Measurements from ENCODE around the gene TPSB2. TPM values are rescaled to one million over a fixed set of nuclear protein-coding genes. Genes with fewer than 3 reads are reported as not detected.
"Not testable (repeated sequence)": the region's sequence is repeated elsewhere in the genome, so short reads cannot be mapped to it uniquely, and the experiment has no call there.

Gene TPSB2
- total RNA-seq, 1 donor from 2014 or later = not detected

GRCh38 chr16:1276580-1276878 lies 46.5 kb upstream of the TPSB2 start:
- H3K4me3 Mint-ChIP-seq (ENCODE audit: unreplicated experiment) = no peak overlapping the region
- no peak for TF ChIP-seq CTCF (IDR thresholded peaks at IDR 0.05; ENCODE audit: unreplicated experiment)
- no peaks in the 10 kb centered on the region for H3K9me3 Mint-ChIP-seq (ENCODE audit: unreplicated experiment)
- H3K36me3 Mint-ChIP-seq (ENCODE audit: low read depth, unreplicated experiment) = peaks cover 8% of the 10 kb centered on the region
- H3K27ac Mint-ChIP-seq (ENCODE audit: unreplicated experiment) = no peak overlapping the region
- no peaks in the 10 kb centered on the region for H3K4me1 Mint-ChIP-seq (ENCODE audit: unreplicated experiment)
- no peak for DNase-seq (ENCODE audit: low spot score)
- H3K27me3 Mint-ChIP-seq (ENCODE audit: unreplicated experiment) = peaks cover 11% of the 10 kb centered on the region

- Mint-ChIP-seq H3K4me1 (ENCODE audit: unreplicated experiment) (no peaks in the 10 kb centered on the region), H3K36me3 (ENCODE audit: low read depth, unreplicated experiment) (peaks cover 8% of the 10 kb centered on the region), H3K27me3 (ENCODE audit: unreplicated experiment) (peaks cover 6% of the 10 kb centered on the region), H3K9me3 (ENCODE audit: unreplicated experiment) (no peaks in the 10 kb centered on the region), H3K27ac (ENCODE audit: unreplicated experiment) (no peak overlapping the region), H3K4me3 (ENCODE audit: unreplicated experiment) (peak overlapping the region; percentile 56)
- TF ChIP-seq CTCF (IDR thresholded peaks at IDR 0.05; ENCODE audit: unreplicated experiment) = no peak
- DNase-seq (ENCODE audit: low spot score) = no peak
Observed at GRCh38 chr16:1275791-1276579, 46.0 kb upstream of the TPSB2 start.

GRCh38 chr16:1274767-1275166 lies 44.8 kb upstream of the TPSB2 start:
- TF ChIP-seq CTCF (IDR thresholded peaks at IDR 0.05; ENCODE audit: unreplicated experiment) = no peak
- Mint-ChIP-seq H3K27me3 (ENCODE audit: unreplicated experiment) (peaks cover 8% of the 10 kb centered on the region), H3K4me1 (ENCODE audit: unreplicated experiment) (no peaks in the 10 kb centered on the region), H3K27ac (ENCODE audit: unreplicated experiment) (no peak overlapping the region), H3K36me3 (ENCODE audit: low read depth, unreplicated experiment) (peaks cover 8% of the 10 kb centered on the region), H3K9me3 (ENCODE audit: unreplicated experiment) (no peaks in the 10 kb centered on the region), H3K4me3 (ENCODE audit: unreplicated experiment) (no peak overlapping the region)
- no peak for DNase-seq (ENCODE audit: low spot score)

GRCh38 chr16:1273816-1274215 lies 43.8 kb upstream of the TPSB2 start:
- Mint-ChIP-seq H3K4me3 (ENCODE audit: unreplicated experiment) (no peak overlapping the region), H3K36me3 (ENCODE audit: low read depth, unreplicated experiment) (peaks cover 8% of the 10 kb centered on the region), H3K27me3 (ENCODE audit: unreplicated experiment) (peaks cover 8% of the 10 kb centered on the region), H3K27ac (ENCODE audit: unreplicated experiment) (no peak overlapping the region), H3K9me3 (ENCODE audit: unreplicated experiment) (no peaks in the 10 kb centered on the region), H3K4me1 (ENCODE audit: unreplicated experiment) (no peaks in the 10 kb centered on the region)
- no peak for TF ChIP-seq CTCF (IDR thresholded peaks at IDR 0.05; ENCODE audit: unreplicated experiment)
- no peak for DNase-seq (ENCODE audit: low spot score)

- Mint-ChIP-seq H3K36me3 (ENCODE audit: low read depth, unreplicated experiment) (peaks cover 8% of the 10 kb centered on the region), H3K4me3 (ENCODE audit: unreplicated experiment) (peak overlapping the region; percentile 13), H3K9me3 (ENCODE audit: unreplicated experiment) (no peaks in the 10 kb centered on the region), H3K27me3 (ENCODE audit: unreplicated experiment) (peaks cover 8% of the 10 kb centered on the region), H3K27ac (ENCODE audit: unreplicated experiment) (no peak overlapping the region), H3K4me1 (ENCODE audit: unreplicated experiment) (no peaks in the 10 kb centered on the region)
- DNase-seq (ENCODE audit: low spot score) = no peak
- TF ChIP-seq CTCF (IDR thresholded peaks at IDR 0.05; ENCODE audit: unreplicated experiment) = no peak
Observed at GRCh38 chr16:1272453-1273198, 42.6 kb upstream of the TPSB2 start.

- H3K4me1 Mint-ChIP-seq (ENCODE audit: unreplicated experiment); DNase-seq (ENCODE audit: low spot score); H3K9me3 Mint-ChIP-seq (ENCODE audit: unreplicated experiment); H3K27ac Mint-ChIP-seq (ENCODE audit: unreplicated experiment); H3K27me3 Mint-ChIP-seq (ENCODE audit: unreplicated experiment); H3K4me3 Mint-ChIP-seq (ENCODE audit: unreplicated experiment); H3K36me3 Mint-ChIP-seq (ENCODE audit: low read depth, unreplicated experiment): not testable (repeated sequence)
Observed at GRCh38 chr16:1271724-1272413, 41.9 kb upstream of the TPSB2 start.

All from endothelial cell (in vitro differentiated cells).